SW480 (cell line): Measurements from ENCODE around the gene LPCAT2.

Source experiments
- DNase-seq: peaks from one replicate; pipeline ENCODE4 v3.0.0-alpha.2; 2016; ENCODE audit warnings: low spot score

LPCAT2 gene

DNA sequence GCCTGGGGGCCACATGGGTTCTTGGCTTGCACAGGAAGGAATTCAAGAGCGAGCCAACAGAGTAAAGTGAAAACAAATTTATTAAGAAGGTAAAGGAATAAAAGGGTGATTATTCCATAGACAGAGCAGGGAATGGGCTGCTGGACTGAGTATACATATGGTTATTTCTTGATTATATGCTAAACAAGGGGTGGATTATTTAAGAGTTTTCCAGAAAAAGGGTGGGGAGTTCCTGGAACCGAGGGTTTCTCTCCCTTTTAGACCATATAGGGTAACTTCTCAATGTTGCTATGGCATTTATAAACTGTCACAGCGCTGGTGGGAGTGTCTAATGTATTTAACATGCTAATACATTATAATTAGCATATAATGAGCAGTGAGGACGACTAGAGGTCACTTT lies 27.8 kb upstream of the LPCAT2 start:
- no peak for DNase-seq

DNA sequence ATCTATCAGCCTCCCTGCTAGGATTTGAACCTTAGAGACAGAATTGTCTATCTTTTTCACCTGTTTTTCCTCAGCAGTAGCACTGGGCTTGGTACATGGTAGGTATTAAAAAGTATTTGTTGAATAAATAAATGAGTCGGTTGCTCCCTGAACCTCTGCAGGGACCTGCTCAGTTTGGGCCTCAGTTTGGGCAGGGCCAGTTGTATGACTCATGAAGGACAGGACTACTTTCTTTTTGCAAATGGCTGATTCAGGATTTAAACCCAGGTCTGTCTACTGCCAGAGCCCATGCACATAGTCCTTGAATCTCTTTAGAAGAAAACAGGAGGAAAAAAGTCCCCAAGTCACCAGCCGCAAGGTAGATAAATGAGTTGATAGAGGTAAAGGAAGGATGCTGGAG lies 26.8 kb upstream of the LPCAT2 start:
- DNase-seq, result no peak

DNA sequence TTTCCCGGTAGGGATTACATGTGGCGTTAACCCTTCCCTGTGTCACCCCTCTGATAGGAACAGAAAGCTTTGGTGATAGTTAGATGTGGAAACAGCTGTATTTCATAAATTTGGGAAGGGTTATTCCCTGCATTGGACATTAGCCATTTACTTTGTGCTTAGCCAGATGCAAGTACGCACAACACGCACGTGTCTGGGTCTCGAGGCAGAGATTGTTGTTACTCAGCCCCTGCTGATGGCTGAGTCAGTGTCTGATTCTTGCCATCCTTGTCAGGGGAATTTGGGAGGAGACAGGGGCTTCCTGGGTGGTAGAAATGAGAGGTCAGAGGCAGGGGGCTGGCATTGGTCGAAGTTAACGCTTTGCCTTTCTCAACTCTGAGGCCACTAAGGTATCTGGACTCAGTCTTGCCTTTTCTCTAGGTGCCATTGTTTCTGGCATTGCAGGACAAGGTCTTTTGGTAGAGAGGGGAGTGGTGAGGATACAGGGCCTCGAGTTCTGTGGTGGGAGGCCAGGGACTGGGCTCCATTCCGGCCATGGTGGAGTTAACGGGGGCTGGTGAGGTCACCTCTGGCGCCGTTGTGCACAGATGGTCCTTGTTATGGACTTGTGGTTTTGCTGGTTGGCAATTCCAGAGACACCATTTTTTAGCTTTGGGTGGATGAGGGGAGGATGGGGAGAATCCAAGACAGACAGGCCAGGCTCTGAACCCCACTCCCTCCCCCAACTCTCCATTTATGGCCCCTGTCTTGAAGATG lies 21.6 kb upstream of the LPCAT2 start:
- no peak for DNase-seq

DNA sequence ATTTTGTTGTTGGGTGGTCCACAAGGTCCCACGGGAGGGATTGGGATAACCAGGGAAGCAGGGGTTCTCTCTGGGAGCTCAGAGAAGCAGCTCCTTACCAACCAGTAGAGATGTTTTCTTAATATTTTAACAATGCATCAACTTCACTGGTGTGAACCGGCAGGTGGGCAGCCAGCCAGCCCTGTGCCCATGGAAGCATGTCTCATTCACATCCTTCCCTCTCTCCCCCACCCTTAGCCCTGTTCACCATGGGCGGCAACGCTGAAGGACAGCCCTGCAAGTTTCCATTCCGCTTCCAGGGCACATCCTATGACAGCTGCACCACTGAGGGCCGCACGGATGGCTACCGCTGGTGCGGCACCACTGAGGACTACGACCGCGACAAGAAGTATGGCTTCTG lies 20.6 kb upstream of the LPCAT2 start:
- DNase-seq, result no peak

DNA sequence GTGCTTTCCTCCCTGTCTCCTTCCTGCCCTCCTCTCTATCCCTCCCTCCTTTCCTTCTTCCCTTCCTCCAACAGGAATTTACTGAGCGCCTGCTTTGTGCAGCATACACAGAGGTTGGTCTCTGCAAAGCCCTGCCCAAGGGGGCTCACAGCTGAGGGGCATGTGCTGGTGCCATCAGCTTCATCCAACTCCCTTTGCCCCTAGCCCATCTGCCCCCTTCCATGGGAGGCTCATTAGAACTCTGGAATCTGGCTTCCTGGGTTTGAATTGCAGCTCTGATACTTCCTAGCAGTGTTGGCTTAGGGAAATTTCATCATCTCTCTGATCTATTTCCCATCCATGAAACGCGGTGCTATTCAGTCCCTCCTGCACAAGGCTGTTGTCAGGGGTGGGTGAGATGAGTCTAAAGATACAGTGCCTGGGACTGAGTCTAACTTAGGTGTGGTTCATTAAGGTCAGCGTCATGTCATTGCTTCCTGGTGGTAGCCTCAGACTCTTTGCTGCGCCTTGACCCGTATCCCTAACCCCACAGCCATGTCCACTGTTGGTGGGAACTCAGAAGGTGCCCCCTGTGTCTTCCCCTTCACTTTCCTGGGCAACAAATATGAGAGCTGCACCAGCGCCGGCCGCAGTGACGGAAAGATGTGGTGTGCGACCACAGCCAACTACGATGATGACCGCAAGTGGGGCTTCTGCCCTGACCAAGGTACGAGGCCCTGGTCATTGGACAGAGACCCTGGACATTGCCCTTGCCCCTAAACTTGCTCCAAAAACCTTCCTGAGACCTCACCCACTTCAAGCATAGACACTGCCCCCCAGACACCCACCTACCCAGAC lies 19.5 kb upstream of the LPCAT2 start:
- no peak for DNase-seq

DNA sequence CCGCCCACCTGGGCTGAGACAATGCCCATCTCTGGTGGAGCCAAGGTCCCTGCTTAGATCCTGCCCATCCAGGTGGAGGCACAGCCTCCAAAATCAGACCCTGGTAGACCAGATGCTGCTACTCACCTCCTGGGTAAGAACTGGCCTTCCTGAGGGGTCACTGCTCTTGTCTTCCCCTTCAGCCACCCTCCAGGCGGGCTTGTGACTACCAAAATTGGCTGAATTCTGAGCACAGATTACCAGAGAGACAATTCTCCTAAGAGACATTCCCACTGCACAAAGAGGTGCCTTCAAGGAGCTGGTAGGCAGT lies 19.0 kb upstream of the LPCAT2 start:
- DNase-seq, result no peak

DNA sequence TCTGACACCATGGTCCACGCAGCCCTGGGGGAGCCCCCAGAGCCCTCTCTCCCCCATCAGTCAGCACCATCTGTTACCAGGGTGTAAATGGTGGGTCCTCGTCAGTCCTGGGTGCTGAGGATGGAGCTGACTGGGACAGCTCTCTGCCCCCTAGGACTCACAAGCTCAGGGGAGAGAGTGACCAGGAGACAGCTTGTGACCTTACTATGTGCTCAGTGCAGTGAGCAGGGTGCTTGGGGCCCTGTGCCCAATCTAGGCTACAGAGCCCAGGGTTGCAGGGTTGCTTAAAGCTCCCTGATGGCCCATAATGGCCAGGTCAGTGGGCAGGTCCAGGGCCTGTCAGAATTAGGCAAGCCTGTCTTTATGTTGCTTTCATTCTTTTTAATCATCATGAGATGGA lies 18.6 kb upstream of the LPCAT2 start:
- DNase-seq, result no peak

DNA sequence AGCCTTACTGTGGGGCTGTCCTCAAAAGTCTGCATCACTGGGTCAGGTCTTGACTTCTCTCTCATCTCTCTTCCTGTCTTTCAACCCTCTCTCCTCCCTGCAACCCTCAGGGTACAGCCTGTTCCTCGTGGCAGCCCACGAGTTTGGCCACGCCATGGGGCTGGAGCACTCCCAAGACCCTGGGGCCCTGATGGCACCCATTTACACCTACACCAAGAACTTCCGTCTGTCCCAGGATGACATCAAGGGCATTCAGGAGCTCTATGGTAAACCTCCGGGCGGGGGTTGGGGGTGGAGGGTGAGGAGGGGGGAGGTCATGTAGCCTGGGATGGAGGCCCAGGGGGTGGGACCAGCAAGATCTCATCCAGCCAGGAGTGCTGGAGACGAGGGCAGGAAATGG lies 17.2 kb upstream of the LPCAT2 start:
- DNase-seq, result no peak

DNA sequence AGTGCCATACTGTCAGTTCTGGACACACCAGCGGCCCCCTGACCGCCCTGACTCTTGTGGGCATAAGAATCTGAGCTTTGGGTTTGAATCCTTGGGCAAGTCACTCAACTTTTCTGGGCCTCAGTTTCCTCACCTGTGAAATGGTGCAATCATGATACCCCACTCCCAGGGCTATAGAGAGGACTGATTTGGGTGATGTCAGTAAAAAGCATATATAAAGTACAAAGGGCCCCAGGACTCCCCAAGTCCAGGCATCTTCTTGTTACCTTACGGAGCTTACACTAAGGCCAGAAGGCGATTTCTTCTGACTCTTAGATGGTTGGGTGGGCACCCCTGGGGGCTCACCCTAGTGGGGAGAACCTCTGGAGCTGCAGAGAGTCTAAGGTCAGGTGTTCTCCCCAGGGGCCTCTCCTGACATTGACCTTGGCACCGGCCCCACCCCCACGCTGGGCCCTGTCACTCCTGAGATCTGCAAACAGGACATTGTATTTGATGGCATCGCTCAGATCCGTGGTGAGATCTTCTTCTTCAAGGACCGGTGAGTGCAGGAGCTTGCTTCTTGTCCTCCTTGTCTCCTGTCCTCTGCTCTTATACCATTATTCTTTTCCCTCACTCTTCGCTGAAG lies 16.0 kb upstream of the LPCAT2 start:
- no peak for DNase-seq

DNA sequence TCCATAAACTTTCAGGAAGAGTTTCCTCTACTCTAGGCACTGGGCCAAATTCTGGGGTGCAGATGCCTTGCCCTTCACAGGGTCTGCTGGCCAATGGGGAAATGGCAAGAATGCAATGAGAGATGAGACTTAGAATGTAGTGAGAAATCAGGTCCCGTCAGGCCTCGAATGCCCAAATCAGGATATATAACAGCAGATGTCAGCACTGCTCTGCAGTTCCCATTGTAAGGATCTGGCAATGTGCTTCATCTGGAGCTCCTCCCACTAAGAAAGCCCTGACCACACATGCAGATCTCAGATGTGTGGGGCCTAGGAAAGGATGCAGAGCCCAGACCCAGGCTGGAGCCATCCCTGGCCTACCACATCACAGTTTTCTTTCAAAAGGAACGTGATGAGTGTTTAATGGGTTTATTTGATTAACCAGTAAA lies 13.9 kb upstream of the LPCAT2 start:
- DNase-seq, result peak; percentile 68

DNA sequence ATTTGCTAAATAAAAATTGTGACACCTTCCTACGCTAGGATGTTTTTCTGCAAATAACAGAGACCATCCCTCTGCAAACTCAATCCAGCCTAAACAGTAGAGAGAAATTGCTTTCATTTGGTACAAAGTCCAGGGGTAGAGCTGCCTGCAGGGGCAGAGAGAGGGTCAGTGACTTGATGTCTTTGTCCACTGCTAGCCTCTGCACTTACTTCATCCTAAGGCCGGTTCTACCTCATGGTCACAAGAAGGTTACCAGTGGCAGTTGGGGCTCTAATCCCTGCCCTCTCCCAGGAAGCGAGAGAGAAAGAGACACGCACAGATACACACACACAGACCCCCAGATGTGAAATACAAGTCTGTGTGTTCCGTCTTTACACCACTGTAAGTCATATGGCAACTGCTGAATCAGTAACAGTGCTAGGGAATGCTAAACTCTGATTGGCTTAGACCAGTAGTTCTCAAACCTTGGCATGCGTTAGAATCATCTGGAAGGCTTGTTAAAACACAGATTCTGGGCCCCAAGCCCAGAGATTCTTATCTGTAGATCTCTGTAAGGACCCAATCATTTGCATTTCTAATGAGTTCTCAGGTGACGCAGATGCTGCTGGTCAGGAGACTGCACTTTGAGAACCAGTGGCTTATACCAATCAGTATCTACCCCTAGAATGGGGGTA lies 13.1 kb upstream of the LPCAT2 start:
- no peak for DNase-seq

DNA sequence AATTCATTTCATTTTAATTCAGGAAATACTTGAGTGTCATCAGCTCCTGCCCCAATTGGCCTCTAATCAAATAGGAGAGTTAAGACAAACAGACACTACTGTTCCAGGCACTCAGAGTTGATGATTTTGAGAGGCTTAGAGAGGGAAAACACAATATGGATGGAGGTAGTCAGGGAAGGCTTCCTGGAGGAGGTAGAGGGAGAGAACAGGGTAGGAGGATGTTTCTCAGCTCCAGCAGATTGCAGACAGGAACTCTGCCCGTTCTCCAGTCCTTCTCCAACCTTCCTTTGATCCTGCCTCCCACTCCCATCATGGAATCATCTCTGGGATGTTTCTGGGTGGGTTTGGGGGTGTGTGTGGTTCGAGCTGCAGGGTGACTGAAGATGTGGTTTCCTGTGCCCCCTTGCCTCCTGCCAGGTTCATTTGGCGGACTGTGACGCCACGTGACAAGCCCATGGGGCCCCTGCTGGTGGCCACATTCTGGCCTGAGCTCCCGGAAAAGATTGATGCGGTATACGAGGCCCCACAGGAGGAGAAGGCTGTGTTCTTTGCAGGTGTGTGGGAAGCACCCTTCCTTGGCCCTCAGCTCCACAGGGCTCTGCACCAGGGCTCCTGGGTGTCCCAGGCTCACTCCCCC lies 12.2 kb upstream of the LPCAT2 start:
- peak; percentile 64 for DNase-seq

DNA sequence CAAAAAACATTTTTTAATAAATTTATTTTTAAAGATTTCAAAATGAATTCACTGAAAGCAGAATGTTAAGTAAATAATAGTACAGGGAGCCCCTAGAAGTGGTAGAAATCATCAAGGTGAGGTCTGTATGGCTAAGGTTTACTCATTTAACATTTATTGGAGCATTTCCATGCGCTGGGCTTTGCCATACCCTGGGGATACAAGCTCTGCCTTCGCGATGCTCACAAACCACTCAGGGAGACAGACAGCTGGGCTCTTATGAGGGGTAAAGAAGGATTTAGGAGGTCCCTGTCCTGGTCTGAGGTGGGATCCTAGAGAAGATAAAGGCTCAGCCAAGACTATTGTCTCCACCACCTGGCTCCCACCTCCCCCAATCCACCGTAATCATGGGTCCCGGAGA lies 11.3 kb upstream of the LPCAT2 start:
- no peak for DNase-seq

DNA sequence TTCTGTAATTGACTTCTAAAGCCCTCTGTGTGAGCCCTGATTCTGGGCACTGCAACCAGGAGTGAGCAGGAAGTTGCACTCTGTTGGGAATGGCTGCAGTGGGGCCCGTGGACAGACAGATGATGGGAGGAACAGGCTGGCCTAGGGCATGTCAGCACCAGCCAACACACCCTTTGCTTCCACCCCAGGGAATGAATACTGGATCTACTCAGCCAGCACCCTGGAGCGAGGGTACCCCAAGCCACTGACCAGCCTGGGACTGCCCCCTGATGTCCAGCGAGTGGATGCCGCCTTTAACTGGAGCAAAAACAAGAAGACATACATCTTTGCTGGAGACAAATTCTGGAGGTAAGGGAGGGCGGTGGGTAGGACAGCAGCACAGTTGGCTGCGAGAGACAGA lies 10.8 kb upstream of the LPCAT2 start:
- DNase-seq, result no peak

DNA sequence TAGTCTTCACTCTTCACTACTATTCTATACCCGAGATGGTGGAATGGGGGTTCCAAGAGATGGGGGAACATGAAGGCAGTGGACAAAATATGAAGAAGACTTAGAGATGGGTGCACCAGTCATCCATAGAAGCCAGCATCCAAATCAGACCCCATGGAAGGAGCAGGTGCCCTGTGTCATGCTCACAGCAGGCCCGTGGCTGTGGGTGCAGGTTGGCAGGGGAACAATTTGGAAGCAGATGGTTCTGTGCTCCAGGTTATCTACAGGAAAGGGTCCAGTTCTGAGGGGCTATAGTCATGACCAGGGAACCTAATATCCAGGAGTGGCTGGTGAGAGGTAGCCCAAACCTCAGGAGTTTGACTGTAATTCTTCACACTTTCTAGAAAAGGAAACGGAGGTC lies 9.6 kb upstream of the LPCAT2 start:
- DNase-seq, result no peak

DNA sequence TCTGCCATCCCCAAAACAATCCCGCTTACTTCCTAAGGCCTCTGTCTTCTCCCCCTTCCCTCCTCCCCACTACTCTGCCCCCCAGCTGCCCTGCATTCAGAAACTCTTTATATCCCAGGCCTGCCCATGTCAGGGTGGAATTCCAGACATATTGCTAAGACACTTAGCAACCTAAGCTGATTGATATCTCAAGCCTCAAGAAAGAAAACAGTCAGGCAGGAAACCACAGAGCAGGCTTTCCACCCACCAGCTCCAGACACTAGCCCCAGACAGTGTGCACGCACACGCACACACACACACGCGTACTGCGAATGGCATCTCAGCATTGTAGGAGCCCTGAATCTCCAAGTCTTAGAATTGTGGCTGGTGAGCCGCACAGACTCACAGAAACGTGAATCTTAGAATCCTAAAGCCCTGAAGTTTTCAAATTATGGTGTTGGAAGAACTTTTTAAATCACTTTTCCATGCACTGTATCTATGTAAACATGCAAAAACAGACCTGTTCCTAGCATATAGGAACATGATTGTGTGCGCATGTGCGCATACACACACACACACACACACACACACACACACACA lies 8.8 kb upstream of the LPCAT2 start:
- DNase-seq, result peak; percentile 82

DNA sequence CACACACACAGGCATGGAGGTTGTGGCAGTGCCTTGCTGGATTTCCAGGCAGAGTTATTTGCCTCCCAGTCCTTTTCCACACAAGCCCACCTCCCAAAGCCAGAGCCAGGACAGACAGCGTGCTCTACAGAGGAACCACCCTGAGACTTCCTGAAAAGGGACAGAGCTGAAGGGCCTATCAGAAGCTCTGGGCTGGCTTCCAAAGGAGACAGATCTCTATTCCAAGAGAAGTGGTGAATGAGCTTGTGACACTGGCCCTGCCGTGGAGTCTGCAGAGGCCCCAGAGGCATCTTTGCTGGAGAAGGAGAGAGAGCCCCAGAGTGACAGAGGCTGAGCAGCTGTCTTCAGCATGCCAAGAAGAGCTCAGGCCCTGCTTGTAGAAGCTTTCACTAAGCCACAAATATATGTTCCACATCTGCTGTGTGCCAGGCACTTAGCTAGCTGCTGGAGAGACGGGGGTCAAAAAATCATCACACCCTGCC lies 8.3 kb upstream of the LPCAT2 start:
- DNase-seq, result peak; percentile 47

DNA sequence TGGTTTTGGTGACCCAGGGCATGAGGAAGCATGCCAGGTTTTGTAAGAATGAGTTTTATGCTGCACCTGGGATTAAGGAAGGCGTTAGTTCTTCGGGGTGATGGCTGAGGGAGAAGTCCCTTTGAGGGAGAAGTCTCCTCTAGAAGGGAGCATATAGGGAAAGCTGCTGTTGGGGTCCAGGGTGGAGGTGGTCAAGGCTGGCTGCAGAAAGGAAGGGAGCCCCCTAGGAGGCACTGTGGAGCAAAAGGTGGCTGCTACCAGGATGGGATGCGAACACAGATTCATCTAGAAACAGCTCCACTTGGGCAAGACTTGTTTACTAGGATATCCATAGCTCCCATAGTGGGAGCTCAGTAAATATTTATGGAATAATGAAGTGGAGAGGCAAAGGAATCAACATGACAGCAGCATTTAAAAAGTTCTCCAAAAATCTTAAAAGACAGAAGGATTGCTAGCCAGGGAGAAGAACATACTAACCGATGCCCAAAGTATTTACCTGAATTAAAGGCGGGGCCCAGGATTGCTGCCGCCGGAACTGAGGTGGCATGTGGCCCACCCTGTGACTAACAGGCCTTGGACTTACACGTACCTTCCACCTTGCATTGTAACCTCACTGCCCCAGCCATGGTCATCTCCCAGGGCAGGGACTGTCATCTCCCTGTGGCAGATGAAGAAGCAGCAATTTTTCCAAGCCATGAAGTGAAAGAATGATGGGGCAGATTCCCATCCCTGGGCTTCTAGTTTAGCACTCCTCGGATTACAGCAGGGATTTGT lies 7.1 kb upstream of the LPCAT2 start:
- DNase-seq, result peak; percentile 63

DNA sequence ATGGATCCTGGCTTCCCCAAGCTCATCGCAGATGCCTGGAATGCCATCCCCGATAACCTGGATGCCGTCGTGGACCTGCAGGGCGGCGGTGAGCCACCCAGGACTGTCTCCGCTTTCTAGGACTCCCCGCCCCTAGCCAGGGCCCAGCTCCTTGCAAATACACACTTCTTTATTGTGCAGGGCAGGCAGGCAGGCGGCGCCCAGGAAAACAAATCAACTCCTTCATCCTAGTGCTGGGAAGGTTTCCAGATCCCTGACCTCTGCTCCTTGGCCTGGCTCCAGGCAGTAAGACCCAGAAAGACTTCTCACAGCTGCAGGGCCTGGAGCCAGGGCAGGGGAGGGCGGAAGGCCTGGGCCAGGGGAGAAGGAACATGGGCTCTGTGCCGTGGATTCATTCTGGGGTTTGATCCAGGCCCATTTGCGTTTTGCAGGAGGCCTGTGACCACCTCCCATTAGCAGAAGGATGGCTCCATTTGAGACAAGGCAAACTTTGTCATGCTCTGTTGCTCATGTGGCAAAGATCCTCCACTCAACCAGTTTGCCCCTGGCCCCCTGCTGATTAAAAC lies 6.0 kb upstream of the LPCAT2 start:
- DNase-seq, result peak; percentile 69

DNA sequence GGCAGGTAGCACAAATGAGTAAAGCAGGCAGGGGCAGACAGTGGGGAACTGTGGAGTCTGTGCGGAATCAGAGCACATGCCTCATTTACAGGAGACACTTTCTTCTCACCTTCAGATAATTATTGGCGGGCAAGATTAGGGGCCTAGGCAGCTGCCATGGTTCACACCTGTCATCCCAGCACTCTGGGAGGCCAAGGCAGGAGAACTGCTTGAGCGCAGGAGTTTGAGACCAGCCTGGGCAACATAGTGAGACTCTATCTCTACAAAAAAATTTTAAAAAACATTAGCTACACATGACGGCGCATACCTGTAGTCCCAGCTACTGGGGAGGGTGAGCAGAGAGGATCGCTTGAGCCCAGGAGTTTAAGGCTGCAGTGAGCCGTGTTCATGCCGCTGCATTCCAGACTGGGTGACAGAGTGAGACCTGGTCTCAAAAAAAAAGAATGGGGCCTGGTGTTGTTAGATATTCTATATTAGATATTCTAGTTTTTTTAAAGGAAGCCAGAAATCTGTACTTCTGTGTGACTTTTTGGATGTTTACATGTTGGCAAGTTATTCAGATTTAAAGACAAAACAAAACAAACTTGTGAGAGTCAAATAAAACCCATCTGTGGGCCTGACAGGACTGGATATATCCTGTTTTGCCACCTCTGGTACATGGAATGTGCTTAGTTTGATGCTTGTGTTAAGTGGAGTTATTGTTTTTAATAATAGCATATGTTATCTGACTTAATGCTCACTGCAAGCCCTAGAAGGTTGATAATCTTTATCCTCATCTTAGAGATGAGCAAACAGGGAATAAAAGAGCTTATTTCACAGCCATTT lies 4.9 kb upstream of the LPCAT2 start:
- no peak for DNase-seq
